T-helper 9 cell (primary cell): ENCODE data around the gene UQCC5.

Experiments
- DNase-seq: peaks from one replicate; pipeline ENCODE4 v3.0.0-alpha.2; 2020

UQCC5 gene

GRCh38 chr3:52574056-52574965, 37.9 kb downstream of the UQCC5 start:
- no peak for DNase-seq
